Esophagus squamous epithelium (tissue), 4 donors: Measurements from ENCODE around the gene KLHL14.

Experiments
- POLR2A ChIP-seq, 4 donors: fragments of 450-650 bp; IDR thresholded peaks; one replicate each; pipeline ENCODE4 v1.6.1; 2017; ENCODE audit warnings: antibody characterized with exemption in 4 of 4, mild to moderate bottlenecking in 4 of 4, moderate library complexity in 3 of 4
- TF ChIP-seq, protein P1 (sequence below), 6 experiments: fragments of 450-650 bp in 4 of 6; fragments of 200-600 bp in 2 of 6; sonication (generic) in 2 of 6; IDR thresholded peaks; one replicate each; pipeline ENCODE4 v1.5.1; 2016 to 2019; ENCODE audit warnings: antibody characterized with exemption in 6 of 6, mild to moderate bottlenecking in 4 of 6, moderate library complexity in 4 of 6

DNA sequence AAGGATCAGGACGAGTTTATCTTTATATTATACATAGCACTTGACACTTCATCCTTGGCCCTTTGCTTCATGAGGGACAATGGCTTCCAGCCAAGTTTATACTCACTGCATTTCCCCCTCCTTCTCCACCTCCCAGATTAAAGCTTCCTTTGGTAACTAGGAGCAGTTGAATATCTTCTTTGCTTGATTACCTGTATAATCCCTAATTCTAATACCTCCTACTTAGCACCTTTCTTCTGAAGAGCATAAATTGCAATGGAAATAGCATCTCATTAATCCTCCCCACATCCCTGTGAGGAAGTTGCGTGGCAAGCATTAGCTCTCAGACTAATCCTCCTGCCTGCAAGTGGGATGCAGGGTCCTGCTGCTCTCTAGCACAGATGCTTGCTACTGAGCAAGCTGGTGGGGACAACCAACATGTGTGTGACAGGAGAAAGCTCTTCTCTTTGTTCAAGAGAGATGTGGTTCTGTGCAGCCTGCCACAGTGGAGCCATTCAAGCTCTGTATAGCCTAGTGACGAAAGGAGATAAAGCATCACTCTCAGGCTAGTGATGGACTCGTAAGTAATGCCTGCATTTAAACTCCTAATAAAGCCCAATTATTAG is 19.1 kb downstream of the KLHL14 start:
- TF ChIP-seq, protein P1, sequence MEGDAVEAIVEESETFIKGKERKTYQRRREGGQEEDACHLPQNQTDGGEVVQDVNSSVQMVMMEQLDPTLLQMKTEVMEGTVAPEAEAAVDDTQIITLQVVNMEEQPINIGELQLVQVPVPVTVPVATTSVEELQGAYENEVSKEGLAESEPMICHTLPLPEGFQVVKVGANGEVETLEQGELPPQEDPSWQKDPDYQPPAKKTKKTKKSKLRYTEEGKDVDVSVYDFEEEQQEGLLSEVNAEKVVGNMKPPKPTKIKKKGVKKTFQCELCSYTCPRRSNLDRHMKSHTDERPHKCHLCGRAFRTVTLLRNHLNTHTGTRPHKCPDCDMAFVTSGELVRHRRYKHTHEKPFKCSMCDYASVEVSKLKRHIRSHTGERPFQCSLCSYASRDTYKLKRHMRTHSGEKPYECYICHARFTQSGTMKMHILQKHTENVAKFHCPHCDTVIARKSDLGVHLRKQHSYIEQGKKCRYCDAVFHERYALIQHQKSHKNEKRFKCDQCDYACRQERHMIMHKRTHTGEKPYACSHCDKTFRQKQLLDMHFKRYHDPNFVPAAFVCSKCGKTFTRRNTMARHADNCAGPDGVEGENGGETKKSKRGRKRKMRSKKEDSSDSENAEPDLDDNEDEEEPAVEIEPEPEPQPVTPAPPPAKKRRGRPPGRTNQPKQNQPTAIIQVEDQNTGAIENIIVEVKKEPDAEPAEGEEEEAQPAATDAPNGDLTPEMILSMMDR (IDR thresholded peaks at IDR 0.05): no peak
- no peak for TF ChIP-seq POLR2A (IDR thresholded peaks at IDR 0.05)
